Stimulated activated naive CD8-positive, alpha-beta T cell treated with anti-CD3 and anti-CD28 coated beads, Interleukin-15, Interleukin-2, amounts not matched to agents 100 U/mL and 50 U/mL, for 24 hours (primary cell): ENCODE measurements around the gene GFRA3.
A peak's percentile ranks its signal among the peaks of the same experiment; 100 is the strongest.
"Not testable (repeated sequence)": the region's sequence is repeated elsewhere in the genome, so short reads cannot be mapped to it uniquely, and the experiment has no call there.

Experiments
- ATAC-seq: fragments of 150-1000 bp; cut with Tn5 transposase; one replicate; pipeline ENCODE4 v1.10.0; 2021
- DNase-seq: peaks from one replicate; pipeline ENCODE4 v3.0.0; 2021

The GFRA3 gene, protein sequence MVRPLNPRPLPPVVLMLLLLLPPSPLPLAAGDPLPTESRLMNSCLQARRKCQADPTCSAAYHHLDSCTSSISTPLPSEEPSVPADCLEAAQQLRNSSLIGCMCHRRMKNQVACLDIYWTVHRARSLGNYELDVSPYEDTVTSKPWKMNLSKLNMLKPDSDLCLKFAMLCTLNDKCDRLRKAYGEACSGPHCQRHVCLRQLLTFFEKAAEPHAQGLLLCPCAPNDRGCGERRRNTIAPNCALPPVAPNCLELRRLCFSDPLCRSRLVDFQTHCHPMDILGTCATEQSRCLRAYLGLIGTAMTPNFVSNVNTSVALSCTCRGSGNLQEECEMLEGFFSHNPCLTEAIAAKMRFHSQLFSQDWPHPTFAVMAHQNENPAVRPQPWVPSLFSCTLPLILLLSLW

GRCh38 chr5:138274189-138274853 lies at the start of gene GFRA3:
Gene GFRA3 (minus strand): TSS chr5:138274621. CDS start chr5:138274424, 197 bp downstream.
- peak; percentile 21 for DNase-seq
- peak; percentile 49 for ATAC-seq

DNA sequence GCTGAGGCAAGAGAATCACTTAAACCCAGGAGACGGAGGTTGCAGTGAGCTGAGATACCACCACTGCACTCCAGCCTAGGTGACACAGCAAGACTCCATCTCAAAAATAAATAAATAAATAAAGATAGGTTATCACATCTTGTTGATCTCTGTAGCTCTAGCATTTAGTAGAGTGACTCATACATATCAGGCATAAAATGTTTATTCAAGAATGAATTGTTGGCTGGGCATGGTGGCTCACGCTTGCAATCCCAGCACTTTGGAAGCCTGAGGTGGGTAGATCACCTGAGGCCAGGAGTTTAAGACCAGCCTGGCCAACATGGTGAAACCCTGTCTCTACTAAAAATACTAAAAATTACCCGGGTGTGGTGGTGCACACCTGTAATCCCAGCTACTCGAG lies 43.8 kb upstream of the GFRA3 start:
- not testable (repeated sequence) for DNase-seq, ATAC-seq

DNA sequence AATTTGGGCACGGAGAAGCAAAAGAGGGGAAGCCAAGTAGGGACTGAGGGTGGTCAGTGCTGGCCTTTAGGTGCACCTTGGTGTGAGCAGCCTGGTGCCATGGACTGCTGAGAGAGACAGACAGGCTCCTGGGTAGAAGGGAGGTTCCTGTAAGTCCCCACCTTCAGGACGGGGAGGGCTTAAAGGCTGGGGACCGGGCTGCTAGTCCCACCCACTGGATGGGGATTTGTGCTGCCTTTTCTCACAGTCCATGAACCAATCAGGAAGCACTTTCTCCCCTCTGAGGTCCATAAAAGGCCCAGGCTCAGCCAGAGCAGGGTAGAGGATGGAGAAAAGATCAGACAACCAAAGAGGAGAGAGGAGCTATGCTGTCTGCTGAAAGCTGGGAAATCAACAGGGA lies 41.9 kb upstream of the GFRA3 start:
- ATAC-seq (no peak), DNase-seq (no peak)

- no peak for DNase-seq
- ATAC-seq, result no peak
Measured at GRCh38 chr5:138315751-138316278, 41.4 kb upstream of the GFRA3 start.

- ATAC-seq (no peak), DNase-seq (no peak)
Measured at GRCh38 chr5:138305797-138306196, 31.4 kb upstream of the GFRA3 start.

DNA sequence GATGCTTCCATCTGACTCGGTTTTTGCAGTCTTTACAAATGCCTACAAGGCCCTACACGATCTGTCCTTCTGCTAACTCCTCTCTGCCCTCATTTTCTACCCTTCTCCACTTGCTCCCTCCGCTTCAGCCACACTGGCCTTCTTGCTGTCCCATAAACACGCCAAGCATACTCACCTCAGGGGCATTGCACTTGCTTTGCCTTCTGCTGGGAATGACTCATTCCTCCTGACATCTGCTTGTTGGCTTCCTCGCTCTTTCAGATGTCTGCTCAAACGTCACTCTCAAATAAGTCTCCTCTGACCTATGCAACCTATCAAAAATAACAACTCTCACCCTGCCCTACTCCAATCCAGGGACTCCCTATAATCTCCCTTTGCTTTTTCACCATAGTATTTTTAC lies 29.0 kb upstream of the GFRA3 start:
- ATAC-seq (no peak), DNase-seq (no peak)

- DNase-seq (no peak), ATAC-seq (no peak)
Measured at GRCh38 chr5:138289296-138289695, 14.9 kb upstream of the GFRA3 start.

DNA sequence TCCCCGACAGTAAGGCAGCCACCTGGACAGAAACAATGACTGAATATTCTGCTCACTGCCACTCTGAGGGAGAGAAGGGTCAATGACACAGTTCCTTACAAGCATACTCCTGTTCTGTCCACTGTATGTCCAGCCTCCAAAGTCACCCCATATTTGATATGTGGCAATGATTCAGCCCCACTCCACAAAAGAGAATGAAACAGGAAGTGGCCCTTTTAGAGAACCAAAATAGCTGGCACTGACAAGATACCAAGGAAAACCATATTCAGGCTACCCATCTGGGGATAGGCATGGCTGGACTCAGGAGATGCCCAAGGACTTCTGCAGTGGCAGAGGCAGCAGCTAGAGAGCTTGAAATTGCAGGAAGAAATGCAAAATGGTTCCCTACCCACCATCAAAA lies 12.8 kb upstream of the GFRA3 start:
- no peak for ATAC-seq
- DNase-seq, result no peak

- ATAC-seq (no peak), DNase-seq (no peak)
Measured at GRCh38 chr5:138282920-138283742, 8.7 kb upstream of the GFRA3 start.

GRCh38 chr5:138280915-138281314 lies 6.5 kb upstream of the GFRA3 start:
- DNase-seq (no peak), ATAC-seq (no peak)

DNA sequence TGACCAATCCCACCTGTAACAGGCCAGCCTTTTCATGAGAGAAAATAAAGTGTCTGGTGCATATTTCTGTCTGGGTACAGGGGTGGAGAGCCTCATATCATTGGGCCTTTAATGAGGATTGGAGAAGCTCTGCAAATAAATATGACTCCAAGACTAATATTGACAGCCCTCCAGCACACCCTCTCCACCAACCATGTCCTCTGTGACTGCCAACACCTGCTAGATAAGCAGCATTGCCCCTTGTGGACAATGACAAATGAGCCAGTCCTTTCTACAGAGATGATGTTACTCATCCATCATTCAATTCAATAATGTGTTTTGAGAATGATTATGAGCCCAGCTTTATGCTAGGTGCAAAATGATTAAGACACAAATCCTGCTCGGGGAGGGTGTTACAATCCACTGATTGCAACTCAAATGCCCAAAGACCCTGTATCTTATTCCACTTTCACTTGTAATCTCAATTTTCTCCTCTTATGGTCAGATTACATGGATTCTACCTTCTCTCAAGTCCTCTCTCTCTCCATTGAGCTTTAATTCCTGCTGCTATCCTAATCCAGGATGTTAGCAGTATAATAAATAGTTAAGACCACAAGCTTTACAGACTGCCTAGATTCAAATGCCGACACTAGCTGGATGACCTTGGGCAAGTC lies 2.1 kb upstream of the GFRA3 start:
- ATAC-seq, result no peak

DNA sequence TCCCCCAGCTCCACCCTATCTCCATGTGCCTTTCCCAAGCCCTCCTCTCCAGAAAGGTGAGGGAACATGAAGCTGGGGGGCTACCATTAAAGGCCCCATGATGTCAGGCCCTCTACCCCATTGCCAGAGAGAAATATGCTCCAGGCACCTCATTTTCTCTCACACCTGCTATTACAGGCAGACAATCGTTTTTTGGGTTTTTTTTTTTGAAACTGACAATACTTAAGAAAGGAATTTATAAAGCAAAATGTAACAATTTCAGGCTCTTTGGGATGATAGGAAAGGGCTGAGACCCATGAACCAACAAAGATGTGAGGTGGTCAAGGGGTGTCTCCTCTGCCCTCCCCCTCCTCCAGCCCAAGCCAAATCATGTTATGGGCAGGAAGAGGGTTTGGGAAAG lies 1.5 kb upstream of the GFRA3 start:
- no peak for DNase-seq
- ATAC-seq, result no peak

More for the DNA sequence above, 2.1 kb upstream of the GFRA3 start:
- no peak for DNase-seq

GRCh38 chr5:138275379-138275782 lies 960 bp upstream of the GFRA3 start:
- no peak for DNase-seq
- ATAC-seq, result no peak

- ATAC-seq (no peak), DNase-seq (no peak)
Measured at GRCh38 chr5:138273834-138274188, 610 bp downstream of the GFRA3 start.

GRCh38 chr5:138272681-138273080 lies 1.7 kb downstream of the GFRA3 start:
- DNase-seq, result no peak
- ATAC-seq, result no peak

DNA sequence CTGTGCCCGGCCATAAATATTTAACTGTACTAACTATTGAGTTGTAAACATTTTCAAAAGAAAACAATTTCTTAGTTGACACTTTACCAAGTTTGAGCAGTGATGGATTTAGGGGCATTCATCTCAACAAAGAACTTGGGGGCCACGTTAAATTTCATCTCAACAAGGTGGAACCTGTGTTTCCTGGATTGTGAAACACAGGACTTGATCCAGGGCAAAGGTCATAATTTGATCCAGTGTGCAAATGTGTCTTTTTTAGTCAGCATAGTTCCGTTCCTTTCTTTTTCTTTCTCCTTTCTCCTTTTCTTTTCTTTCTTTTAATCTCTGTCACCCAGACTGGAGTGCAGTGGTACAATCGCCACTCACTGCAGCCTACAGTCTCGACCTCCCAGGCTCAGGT lies 3.1 kb downstream of the GFRA3 start:
- DNase-seq, result no peak
- ATAC-seq, result no peak

DNA sequence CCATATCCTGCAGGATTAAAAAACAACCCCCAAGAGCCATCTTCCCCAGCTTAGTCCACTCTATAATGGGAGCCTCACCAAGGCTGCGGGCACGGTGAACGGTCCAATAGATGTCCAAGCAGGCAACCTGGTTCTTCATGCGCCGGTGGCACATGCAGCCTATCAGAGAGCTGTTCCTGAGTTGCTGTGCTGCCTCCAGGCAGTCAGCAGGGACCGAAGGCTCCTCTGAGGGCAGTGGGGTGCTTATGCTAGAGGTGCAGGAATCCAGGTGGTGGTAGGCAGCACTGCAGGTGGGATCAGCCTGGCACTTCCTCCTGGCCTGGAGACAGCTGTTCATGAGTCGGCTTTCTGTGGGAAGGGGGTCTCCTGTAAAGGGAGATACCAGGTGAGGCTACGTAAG lies 10.2 kb downstream of the GFRA3 start:
- DNase-seq (no peak), ATAC-seq (no peak)

- ATAC-seq, result peak; percentile 76
- no peak for DNase-seq
Measured at GRCh38 chr5:138263581-138263980, 10.8 kb downstream of the GFRA3 start.

- ATAC-seq, result no peak
- DNase-seq, result no peak
Measured at GRCh38 chr5:138258704-138259292, 15.6 kb downstream of the GFRA3 start.

GRCh38 chr5:138257583-138257982 lies 16.8 kb downstream of the GFRA3 start:
- ATAC-seq (no peak), DNase-seq (no peak)

GRCh38 chr5:138252944-138253343 lies 21.5 kb downstream of the GFRA3 start:
- no peak for DNase-seq
- ATAC-seq, result no peak

DNA sequence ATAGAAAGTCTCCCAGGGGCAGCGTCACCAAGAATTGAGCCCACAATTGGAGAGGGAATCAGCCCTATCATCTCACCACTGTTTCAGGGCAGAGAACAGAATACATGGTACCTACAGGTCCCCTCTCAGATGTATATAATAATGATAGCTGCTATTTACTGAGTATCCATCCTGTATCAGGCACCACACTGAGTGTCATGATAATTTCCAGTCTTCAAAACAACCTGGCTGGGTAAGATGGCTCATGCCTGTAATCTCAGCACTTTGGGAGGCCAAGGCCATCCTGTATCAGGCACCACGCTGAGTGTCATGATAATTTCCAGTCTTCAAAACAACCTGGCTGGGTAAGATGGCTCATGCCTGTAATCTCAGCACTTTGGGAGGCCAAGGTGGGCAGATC lies 26.6 kb downstream of the GFRA3 start:
- ATAC-seq, DNase-seq: not testable (repeated sequence)
